Amniotic stem cell (primary cell): ENCODE results near the gene ORC6.

Experiments used
- DNase-seq: peaks from one replicate; lab custom pipeline; 2025; lab: John Stamatoyannopoulos, UW

ORC6 gene

GRCh38 chr16:46701615-46702014, 12.2 kb downstream of the ORC6 start:
- no peak for DNase-seq

DNA sequence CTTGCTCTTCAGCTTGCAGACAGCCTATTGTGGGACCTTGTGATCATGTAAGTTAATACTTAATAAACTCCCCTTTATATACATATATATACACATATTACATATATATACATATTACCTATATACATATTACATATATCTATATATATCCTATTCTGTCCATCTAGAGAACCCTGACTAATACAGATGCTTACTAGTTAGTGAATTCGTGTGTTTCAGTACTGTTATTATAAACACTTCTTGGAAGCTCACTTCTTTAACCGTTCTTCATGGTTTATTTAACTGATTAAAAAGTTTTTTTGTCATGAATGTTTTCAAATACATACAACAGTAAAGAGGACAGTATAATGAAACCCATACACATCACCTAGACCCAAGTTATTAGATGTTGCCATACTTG, 12.6 kb downstream of the ORC6 start:
- no peak for DNase-seq

DNA sequence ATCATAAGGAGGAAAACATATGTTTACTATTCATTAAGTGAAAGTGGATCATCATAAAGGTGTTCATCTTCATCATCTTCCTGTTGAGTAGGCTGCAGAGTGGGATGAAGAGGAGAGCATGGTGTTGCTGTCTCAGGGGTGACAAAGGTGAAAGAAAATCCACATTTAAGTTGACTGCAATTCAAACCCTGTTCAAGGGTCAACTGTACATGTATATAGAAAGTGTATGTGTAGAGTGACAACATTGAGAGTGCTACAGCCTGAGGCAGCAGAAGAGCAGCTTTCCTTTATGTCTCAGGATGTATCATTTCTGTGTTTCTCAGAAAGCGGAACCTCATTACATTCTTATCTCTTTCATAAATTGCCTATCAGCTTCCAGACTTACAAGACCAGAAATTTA, 17.2 kb downstream of the ORC6 start:
- no peak for DNase-seq

GRCh38 chr16:46709469-46710005, 20.1 kb downstream of the ORC6 start:
- no peak for DNase-seq

GRCh38 chr16:46711106-46712058, 21.9 kb downstream of the ORC6 start:
- no peak for DNase-seq

GRCh38 chr16:46712911-46713310, 23.5 kb downstream of the ORC6 start:
- DNase-seq = no peak

- DNase-seq = no peak
Measured at GRCh38 chr16:46713634-46714033, 24.2 kb downstream of the ORC6 start.

DNA sequence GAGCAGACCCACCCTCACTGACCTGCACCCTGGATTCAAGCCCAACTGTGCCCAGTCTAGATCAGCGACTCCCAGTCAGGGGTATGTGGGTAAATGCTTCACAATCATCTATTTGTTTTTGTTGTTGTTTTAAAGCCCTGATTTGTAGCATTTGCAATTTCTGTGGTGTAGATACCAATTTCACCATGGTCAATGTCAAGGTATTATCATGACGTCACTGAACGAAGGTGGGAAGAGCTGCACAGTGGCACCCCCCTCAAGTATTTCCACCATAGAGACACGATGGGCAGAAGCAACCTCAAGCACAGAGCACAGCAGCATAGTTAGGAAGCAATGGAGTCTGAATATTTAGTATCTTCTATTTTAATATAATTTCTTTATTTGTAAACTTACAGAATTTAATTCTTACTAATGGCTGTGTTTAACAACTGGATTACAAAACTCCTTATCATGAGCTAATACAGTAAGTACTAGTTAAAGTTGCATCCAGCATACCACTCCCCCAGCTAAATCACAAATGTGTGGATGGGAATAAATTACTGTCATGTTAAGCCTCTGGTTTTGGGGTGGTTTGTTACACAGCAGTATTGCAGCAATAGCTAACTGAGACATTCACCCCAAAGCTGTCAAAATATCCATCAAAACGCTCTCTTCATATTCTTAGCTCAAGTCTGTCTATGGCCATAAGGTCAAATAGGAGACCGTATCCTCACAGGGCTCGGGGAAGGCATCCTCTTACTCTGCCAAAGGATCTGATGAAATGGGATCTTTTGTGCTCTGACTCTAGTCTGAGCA, 25.5 kb downstream of the ORC6 start:
- DNase-seq = no peak

DNA sequence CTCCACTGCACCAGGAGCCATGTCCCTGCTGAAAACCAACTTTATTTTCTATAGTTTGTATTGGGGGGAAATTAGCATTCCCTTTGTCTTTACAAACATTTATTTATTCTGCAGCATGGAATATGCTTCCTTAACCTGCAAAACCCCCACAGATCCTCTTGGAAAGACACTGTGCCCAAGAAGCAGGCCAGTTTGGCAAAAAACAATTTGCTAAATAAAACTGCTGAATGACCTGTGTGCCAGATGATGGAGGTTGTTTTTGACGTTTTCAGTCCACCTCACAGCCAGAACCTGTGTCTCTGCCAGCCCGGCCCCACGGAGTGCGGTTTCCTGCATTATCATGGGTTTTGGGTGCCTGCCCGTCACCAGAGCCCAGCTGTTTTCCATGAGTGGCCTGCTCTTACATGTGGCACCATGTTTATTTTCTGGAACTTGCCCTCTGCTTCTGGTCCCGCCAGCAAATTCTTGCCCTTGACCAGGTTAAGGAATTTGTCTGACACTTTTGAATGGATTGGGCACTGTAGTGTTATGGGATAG, 26.4 kb downstream of the ORC6 start:
- no peak for DNase-seq

DNA sequence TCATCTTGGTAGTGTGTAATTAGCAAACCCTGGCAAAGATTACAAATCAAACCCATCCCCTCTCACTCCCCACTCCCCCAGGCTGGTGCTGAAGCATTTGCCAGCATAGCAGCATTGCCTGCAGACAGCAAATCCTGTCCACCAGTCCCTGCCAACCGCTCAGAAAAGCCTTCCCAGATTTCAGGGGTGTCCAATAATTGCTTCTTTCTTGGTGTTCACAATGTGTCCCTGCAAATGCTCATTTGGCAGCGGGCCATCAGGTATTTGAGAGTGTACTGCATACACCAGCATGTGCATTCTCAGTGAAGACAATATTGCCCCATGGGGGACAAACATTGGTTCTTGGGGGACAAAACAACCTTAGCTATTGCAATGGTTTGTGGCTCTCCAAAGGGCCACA, 28.2 kb downstream of the ORC6 start:
- DNase-seq = no peak

GRCh38 chr16:46718214-46718613, 28.8 kb downstream of the ORC6 start:
- no peak for DNase-seq

DNA sequence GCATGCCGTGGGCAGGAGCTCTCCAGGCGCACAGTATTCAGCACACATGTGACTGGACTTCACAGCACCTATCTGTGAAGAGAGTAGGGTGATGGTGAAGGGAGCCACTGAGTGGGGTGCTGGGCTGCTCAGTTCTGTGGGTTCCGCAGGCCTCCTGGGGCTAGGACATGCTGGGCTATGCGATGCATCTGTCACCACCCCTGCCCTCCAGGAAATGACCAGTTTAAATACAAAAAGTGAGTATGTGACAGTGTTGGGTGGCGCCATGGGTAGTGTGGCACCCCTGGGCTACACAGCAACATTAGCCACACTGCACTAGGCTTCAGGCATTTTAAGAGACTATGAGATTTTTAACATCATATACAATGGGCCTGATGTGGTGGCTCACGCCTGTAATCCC, 30.1 kb downstream of the ORC6 start:
- DNase-seq = no peak

DNA sequence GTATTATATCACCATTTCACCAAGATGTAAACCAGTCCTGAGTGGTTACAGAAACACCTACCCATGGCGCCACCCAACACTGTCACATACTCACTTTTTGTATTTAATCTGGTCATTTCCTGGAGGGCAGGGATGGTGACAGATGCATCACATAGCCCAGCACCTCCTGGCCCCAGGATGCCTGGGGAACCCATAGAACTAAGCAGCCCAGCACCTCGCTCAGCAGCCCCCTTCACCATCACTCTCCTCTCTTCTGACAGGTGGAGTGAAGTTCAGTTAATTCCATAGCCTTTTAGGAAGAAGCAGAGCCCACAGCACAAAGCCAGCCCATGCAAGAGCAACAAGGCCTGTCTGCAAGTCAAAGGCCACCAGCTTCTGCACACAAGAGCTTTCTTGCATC, 31.2 kb downstream of the ORC6 start:
- DNase-seq = no peak

DNA sequence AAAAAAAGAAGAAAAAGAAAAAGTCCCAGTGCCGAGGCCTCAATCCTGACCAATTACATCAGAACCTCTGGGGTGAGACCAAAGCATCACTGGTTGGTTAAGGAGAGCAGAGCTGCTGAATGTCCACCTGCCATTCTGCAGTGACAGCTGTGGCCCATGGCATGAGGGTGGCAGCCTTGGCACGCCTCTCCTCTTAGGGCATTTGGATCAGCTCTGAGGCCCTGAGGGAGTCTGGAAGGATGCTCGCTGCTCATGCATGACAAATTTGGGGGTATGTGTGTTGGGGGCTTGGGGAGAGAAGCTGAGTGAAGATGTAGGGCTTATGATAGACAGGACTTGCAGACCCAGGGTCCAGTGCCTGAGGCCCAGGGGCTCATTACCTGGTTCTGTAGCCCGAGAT, 32.4 kb downstream of the ORC6 start:
- no peak for DNase-seq

DNA sequence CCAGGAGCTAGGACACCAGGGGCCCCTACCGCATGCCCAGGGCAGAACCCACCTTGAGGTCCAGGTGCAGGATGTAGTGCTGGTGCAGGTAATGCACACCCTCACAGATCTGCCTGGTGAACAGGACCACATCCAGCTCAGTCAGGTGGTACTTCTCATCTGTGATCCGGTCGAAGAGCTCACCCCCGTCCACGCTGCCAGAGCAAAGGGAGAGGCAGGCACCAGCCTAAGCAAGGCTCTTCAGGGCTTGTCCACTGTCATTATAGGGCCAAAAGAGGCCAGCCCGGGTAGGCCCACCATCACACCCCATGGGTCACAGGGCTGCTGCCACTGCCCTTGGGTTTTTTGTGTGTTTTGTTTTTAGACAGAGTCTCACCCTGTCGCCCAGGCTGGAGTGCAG, 37.7 kb downstream of the ORC6 start:
- DNase-seq = no peak

DNA sequence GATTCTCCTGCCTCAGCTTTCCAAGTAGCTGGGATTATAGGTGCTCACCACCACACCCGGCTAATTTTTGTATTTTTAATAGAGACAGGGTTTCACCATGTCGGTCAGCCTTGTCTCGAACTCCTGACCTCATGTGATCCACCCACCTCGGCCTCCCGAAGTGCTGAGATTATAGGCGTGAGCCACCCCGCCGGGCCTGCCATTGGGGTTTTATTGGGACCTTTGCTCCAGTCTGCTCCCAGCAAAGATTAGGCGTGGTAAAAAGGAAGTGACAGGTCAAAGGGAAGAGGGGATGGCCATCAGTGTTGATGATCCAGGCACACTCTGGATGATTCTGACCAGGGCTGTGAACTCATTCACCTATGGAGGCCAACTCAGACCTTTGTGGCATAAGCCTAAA, 38.2 kb downstream of the ORC6 start:
- no peak for DNase-seq

GRCh38 chr16:46728806-46729205, 39.3 kb downstream of the ORC6 start:
- no peak for DNase-seq

GRCh38 chr16:46729326-46729995, 40.0 kb downstream of the ORC6 start:
- no peak for DNase-seq

- DNase-seq = no peak
Measured at GRCh38 chr16:46730126-46730525, 40.7 kb downstream of the ORC6 start.

DNA sequence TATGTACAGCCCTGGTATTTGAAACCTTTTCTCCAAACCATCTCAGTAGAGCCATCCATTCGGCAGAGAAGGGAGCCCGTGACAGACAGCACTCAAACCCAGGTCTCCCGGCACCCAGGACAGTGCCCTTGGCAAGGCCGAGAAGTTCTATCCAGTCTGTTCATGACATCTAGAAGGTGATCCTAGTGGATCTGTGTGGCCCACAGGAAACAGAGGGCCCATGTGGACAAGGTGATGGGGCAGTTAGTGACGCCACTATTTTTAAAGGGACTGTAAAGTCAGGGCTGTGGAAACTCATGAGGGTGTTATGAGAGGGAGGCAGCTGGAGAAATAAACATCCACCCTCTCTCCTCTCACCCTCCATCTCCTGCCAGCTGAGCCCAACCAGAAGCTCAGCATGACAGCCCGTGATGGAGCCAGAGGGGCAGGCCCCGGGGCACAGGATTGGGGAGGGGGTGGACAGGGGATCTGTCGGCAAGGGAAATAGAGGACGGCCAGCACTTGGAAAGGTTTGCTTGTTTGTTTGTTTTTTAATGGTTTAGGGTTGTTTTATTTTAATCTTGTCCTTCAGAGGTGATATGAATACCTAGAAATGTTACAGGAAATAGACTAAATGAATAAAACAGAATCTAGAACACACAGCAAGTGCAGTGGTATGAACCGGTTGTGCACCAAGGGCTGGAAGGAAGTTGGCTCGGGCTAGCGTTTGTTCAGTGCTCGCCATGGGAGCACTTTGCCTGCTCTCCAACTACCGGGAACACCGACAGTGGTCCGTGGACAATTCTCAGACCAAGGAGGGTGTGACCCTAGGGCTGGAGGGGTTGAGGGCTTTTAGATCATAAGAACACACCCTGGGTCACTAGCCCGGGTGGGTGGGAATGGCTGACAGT, 41.6 kb downstream of the ORC6 start:
- no peak for DNase-seq
